ENCODE results near the gene GON7.
"Not testable (repeated sequence)": the region's sequence is repeated elsewhere in the genome, so short reads cannot be mapped to it uniquely, and the experiment has no call there.

GON7 gene

DNA sequence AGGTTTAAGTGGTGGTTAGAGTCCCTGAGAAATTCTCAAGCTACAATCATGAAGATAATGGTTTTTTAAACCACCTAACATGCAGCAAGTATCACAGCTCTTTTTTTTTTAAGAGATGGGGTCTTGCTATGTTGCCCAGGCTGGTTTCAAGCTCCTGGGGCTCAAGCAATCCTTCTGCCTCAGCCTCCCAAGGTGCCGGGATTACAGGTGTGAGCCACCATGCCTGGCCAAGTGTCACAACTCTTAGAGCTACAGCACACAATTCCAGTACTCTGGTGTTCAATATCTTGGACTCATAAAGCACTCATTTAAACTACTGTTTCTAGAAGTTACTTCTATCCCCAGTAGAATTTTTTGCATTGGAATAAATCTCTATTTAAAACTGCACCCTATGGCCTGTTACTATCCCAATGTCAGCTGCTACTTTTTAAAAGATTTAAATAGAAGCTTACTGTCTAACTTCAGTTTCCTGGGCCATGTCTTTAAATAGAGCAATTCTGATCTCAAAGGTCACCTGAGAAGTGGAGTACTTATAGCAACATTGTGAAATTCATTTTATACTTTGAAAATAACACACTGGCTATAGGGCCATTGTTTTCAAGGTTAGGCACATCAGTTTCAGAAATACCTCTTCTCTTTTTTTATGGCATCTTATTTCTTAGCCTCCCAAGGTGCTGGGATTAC lies 11.4 kb downstream of the GON7 start:
- H3K4me1 ChIP-seq (ENCODE audit: control insufficient read depth, insufficient read depth, low read length), result no peaks in the 10 kb centered on the region
- H3K27ac ChIP-seq (ENCODE audit: low read depth, low read length), result no peak overlapping the region
- no peak overlapping the region for H3K9ac ChIP-seq (ENCODE audit: low read depth, low read length)
- no peaks in the 10 kb centered on the region for H3K9me3 ChIP-seq (ENCODE audit: control insufficient read depth, insufficient read depth, low read length)
- H3K27me3 ChIP-seq (ENCODE audit: control insufficient read depth, insufficient read depth, low read length), result no peaks in the 10 kb centered on the region
- H3K36me3 ChIP-seq (ENCODE audit: control insufficient read depth, insufficient read depth, low read length), result no peaks in the 10 kb centered on the region
- no peak overlapping the region for H3K4me3 ChIP-seq (ENCODE audit: low read depth, low read length)

DNA sequence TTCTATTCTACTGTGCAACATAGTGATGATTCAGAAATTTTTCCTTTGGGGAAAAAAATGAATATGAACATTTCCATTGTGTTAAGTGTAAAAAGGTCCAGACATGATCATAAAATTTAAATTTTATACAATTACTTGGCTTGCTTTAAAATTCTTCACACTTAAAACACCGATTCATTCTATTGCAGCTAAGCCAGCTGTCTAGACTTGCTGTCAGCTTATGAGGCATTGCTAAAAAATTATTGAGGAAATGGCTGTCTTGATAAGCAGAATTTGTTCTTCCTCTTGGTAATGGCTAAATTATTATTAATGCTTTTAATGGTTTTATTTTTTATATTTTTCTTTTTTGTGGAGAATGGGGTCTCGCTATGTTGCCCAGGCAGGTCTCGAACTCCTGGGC lies 19.9 kb downstream of the GON7 start:
- H3K36me3 ChIP-seq (ENCODE audit: control insufficient read depth, insufficient read depth, low read length), result peaks cover 40% of the 10 kb centered on the region
- H3K27me3 ChIP-seq (ENCODE audit: control insufficient read depth, insufficient read depth, low read length), result no peaks in the 10 kb centered on the region
- H3K27ac ChIP-seq (ENCODE audit: low read depth, low read length), result no peak overlapping the region
- H3K9ac ChIP-seq (ENCODE audit: low read depth, low read length), result no peak overlapping the region
- peaks cover 7% of the 10 kb centered on the region for H3K4me1 ChIP-seq (ENCODE audit: control insufficient read depth, insufficient read depth, low read length)
- H3K4me3 ChIP-seq (ENCODE audit: low read depth, low read length), result no peak overlapping the region
- no peaks in the 10 kb centered on the region for H3K9me3 ChIP-seq (ENCODE audit: control insufficient read depth, insufficient read depth, low read length)

DNA sequence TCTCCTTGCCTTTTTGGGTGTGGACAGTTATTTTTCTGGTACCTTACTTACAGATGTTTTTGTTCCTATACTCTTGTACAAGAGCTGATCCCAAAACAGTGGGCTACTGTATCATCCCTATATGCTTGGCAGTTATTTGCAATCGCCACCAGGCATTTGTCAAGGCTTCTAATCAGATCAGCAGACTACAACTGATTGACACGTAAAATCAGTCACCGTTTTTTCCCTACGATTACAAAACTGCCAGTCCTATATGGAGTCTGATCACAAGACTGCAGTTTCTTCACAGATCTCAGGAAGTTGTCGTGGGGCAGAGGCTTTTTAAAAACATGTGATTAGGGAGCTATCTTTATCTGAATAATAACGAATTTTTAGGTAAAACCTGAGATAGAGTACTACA lies 20.4 kb downstream of the GON7 start:
- Histone ChIP-seq H3K27me3 (ENCODE audit: control insufficient read depth, insufficient read depth, low read length) (no peaks in the 10 kb centered on the region), H3K36me3 (ENCODE audit: control insufficient read depth, insufficient read depth, low read length) (peaks cover 42% of the 10 kb centered on the region), H3K4me1 (ENCODE audit: control insufficient read depth, insufficient read depth, low read length) (peaks cover 7% of the 10 kb centered on the region), H3K4me3 (ENCODE audit: low read depth, low read length) (no peak overlapping the region), H3K9ac (ENCODE audit: low read depth, low read length) (no peak overlapping the region), H3K9me3 (ENCODE audit: control insufficient read depth, insufficient read depth, low read length) (no peaks in the 10 kb centered on the region), H3K27ac (ENCODE audit: low read depth, low read length) (no peak overlapping the region)

DNA sequence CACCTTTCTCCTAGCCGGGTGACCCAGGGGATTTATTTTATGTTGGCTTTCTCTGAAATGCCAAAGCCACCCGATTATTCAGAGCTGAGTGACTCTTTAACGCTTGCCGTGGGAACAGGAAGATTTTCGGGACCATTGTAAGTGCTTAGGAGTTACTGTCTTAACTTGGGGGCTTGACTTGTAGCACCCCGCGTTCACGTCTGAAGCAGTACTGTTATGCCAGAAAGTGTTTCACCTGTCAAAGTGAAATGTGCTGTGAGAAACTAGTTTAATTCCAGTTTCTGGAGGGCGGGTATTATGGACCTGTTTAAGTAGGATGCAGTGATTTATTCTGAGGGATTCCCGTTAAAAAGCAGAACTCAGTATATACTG lies 21.5 kb downstream of the GON7 start:
- Histone ChIP-seq H3K9ac (ENCODE audit: low read depth, low read length) (peak overlapping the region; percentile 74; the same call in 1 of the 2 replicates), H3K36me3 (ENCODE audit: control insufficient read depth, insufficient read depth, low read length) (peaks cover 42% of the 10 kb centered on the region), H3K27ac (ENCODE audit: low read depth, low read length) (peak overlapping the region; percentile 97), H3K4me1 (ENCODE audit: control insufficient read depth, insufficient read depth, low read length) (peaks cover 7% of the 10 kb centered on the region), H3K9me3 (ENCODE audit: control insufficient read depth, insufficient read depth, low read length) (no peaks in the 10 kb centered on the region), H3K27me3 (ENCODE audit: control insufficient read depth, insufficient read depth, low read length) (no peaks in the 10 kb centered on the region), H3K4me3 (ENCODE audit: low read depth, low read length) (peak overlapping the region; percentile 92)

DNA sequence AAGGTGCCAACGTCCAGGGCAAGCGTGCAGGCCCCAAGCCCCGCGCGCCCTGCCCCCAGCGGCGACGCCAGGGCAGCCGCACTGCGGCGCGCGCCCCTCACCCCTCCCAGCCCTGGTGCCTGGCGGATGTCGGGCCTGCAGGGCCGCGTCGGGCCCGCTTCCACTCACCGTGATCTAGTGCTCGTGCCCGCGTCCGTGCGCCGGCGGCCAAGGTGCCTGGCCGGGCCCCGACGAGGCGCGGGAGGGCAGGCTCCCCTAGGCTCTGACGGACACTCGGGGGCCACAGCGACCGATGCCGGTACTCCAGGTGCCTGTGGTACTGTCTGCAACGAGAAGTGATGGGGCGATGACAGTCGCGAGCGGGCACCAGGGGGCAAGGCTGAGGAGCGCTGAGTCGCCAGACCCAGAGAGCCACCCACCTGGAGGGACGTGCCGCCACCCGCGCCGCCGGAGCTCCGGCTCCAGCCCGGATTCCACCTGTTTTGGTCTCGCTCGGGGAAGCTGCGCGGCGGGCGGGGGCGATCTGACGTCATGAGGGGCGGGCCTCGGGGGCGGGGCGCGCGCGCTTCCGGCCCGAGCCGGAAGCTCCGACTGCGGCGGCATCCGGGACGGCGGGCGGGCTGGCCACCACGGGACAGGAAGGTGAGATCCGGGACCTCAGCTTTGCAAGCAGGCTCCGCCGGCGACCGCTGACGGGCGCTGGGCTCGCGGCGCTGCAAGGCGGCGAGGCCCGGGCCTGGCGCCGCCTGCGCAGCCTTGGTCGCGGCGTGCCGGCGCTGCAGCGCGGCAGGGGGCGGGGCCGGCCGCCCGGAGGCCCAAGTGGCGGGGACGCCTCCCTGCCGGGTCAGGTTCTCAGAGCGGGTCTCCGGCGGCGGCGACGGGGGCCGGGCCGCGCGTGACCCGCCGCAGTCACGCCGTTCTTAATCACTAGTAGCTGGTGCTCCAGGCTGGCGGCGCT lies 22.2 kb downstream of the GON7 start, which contains the start of the genes LYSET and MOAP1:
Gene LYSET (plus strand): TSS at position 927 of the 958 bp plus-strand sequence. CDS start 89 bp downstream, outside the sequence.
Gene MOAP1 (minus strand): TSS at position 507 of the 958 bp plus-strand sequence. CDS start 655 bp downstream, outside the sequence.
- Histone ChIP-seq H3K36me3 (ENCODE audit: control insufficient read depth, insufficient read depth, low read length) (peaks cover 42% of the 10 kb centered on the region), H3K9me3 (ENCODE audit: control insufficient read depth, insufficient read depth, low read length) (no peaks in the 10 kb centered on the region), H3K4me3 (ENCODE audit: low read depth, low read length) (peak within 1 kb of the TSS; percentile 92), H3K27me3 (ENCODE audit: control insufficient read depth, insufficient read depth, low read length) (no peaks in the 10 kb centered on the region), H3K9ac (ENCODE audit: low read depth, low read length) (peak within 1 kb of the TSS; percentile 80), H3K27ac (ENCODE audit: low read depth, low read length) (peak within 1 kb of the TSS; percentile 97), H3K4me1 (ENCODE audit: control insufficient read depth, insufficient read depth, low read length) (peaks cover 7% of the 10 kb centered on the region)

DNA sequence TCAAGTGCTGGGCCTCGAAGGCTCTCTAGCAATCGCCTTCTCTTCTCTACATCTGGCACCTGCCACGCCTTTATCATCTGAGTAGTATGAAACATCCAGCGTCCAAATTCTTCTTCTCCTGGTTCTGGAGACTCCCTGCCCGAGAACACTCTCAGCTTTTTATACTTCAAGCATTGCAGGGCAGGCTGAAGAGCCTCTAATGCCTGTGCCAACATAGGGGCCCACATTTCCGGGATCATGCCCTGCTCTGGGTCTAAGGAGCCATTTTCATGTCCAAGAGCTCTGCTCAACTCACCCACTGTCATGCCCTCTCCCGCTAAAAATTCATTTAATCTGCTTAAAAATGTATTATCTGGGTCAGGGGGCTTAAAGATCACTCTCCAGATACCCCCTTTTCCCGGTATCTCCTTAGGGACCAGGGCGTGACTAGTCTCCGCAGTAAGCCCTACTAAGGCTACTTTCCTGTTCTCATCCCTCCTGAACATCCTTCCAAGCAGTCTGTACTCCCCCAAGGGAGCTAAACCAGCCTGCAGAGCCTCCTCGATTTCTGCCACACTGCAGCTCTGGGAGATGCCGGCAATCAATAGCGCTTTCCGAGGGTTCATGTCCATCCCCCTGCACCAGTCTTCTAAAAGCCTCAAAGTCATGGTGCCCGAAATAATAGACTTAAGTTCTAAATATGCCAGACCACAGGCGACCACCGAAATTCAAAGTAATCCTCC lies 23.1 kb downstream of the GON7 start:
- peak overlapping the region; percentile 80; the same call in 1 of the 2 replicates for H3K9ac ChIP-seq (ENCODE audit: low read depth, low read length)
- H3K36me3 ChIP-seq (ENCODE audit: control insufficient read depth, insufficient read depth, low read length), result peaks cover 37% of the 10 kb centered on the region
- H3K27me3 ChIP-seq (ENCODE audit: control insufficient read depth, insufficient read depth, low read length), result no peaks in the 10 kb centered on the region
- peak overlapping the region; percentile 92 for H3K4me3 ChIP-seq (ENCODE audit: low read depth, low read length)
- H3K4me1 ChIP-seq (ENCODE audit: control insufficient read depth, insufficient read depth, low read length), result peaks cover 7% of the 10 kb centered on the region
- H3K9me3 ChIP-seq (ENCODE audit: control insufficient read depth, insufficient read depth, low read length), result no peaks in the 10 kb centered on the region
- peak overlapping the region; percentile 97 for H3K27ac ChIP-seq (ENCODE audit: low read depth, low read length)

DNA sequence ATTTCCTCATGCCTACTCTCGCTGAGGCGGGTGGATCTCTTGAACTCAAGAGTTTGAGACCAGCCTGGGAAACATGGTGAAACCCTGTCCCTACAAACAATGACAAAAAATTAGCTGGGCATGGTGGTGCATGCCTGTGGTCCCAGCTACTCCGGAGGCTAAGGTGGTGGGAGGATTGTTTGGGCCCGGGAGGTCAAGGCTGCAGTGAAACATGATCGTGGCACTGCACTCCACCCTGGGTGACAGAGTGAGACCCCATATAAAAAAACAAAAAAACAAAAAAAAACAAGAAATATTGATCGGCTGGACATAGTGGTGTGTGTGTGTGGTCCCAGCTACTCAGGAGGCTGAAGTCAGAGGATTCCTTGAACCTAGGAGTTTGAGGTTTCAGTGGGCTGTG lies 31.4 kb downstream of the GON7 start:
- Histone ChIP-seq H3K36me3 (ENCODE audit: control insufficient read depth, insufficient read depth, low read length) (no peaks in the 10 kb centered on the region), H3K9me3 (ENCODE audit: control insufficient read depth, insufficient read depth, low read length) (no peaks in the 10 kb centered on the region), H3K4me3 (ENCODE audit: low read depth, low read length) (no peak overlapping the region), H3K4me1 (ENCODE audit: control insufficient read depth, insufficient read depth, low read length) (no peaks in the 10 kb centered on the region), H3K27ac (ENCODE audit: low read depth, low read length) (no peak overlapping the region), H3K9ac (ENCODE audit: low read depth, low read length) (no peak overlapping the region), H3K27me3 (ENCODE audit: control insufficient read depth, insufficient read depth, low read length) (no peaks in the 10 kb centered on the region)

DNA sequence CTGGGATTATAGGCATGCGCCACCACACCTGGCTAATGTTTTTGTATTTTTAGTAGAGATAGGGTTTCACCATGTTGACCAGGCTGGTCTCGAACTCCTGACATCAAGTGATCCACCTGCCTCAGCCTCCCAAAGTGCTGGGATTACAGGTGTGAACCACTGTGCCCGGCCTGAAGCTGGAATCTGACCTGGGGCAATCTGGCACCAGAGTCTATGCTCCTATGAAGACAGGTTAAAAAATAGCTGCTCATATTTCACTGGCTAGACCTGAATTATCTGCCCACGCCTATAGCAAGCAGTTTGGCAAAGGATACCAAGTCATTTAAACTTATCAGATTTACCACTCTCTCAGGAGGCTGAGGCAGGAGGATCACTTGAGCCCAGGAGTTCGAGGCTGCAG lies 32.1 kb downstream of the GON7 start:
- not testable (repeated sequence) for H3K27ac ChIP-seq (ENCODE audit: low read depth, low read length); H3K9ac ChIP-seq (ENCODE audit: low read depth, low read length); H3K4me3 ChIP-seq (ENCODE audit: low read depth, low read length); H3K27me3 ChIP-seq (ENCODE audit: control insufficient read depth, insufficient read depth, low read length); H3K4me1 ChIP-seq (ENCODE audit: control insufficient read depth, insufficient read depth, low read length); H3K9me3 ChIP-seq (ENCODE audit: control insufficient read depth, insufficient read depth, low read length); H3K36me3 ChIP-seq (ENCODE audit: control insufficient read depth, insufficient read depth, low read length)

DNA sequence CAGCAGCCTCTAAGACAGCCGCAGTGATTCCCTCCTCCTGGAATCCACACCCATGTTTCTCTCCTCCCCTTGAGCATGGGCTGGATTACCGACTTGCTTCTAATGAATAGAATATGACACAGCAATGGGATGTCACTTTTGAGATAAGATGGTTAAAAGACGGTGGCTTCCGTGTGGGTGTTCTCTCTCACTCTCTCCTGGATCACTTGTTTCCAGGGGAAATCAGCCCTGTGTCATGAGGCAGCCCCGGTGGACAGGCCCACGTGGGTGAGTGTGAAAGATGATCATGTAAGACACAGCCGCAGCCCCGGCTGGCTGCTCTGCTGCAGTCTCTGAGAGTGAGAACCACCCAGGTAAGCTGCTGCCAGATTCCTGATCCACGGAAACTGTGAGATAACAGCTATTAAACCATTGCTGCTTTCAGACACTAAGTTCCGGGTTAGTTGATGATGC lies 32.9 kb downstream of the GON7 start:
- H3K4me3 ChIP-seq (ENCODE audit: low read depth, low read length), result no peak overlapping the region
- H3K9ac ChIP-seq (ENCODE audit: low read depth, low read length), result no peak overlapping the region
- no peak overlapping the region for H3K27ac ChIP-seq (ENCODE audit: low read depth, low read length)
- no peaks in the 10 kb centered on the region for H3K36me3 ChIP-seq (ENCODE audit: control insufficient read depth, insufficient read depth, low read length)
- no peaks in the 10 kb centered on the region for H3K4me1 ChIP-seq (ENCODE audit: control insufficient read depth, insufficient read depth, low read length)
- H3K27me3 ChIP-seq (ENCODE audit: control insufficient read depth, insufficient read depth, low read length), result no peaks in the 10 kb centered on the region
- H3K9me3 ChIP-seq (ENCODE audit: control insufficient read depth, insufficient read depth, low read length), result no peaks in the 10 kb centered on the region

DNA sequence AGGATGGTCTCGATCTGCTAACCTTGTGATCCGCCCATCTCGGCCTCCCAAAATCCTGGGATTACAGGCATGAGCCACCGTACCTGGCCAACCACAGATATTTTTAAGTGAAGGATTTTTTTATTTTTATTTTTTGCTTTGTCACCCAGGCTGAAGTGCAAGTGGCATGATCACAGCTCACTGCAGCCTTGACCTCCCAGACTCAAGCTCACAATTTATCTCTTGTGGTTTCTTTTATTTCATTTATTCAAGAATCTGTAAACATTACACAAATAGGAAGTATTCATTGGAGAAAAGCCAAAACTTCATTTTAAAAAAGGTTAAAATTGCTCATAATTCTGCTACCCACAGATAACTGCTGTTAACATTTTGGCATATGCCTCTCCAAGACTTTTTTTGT lies 35.5 kb downstream of the GON7 start:
- H3K9me3 ChIP-seq (ENCODE audit: control insufficient read depth, insufficient read depth, low read length), result no peaks in the 10 kb centered on the region
- H3K4me3 ChIP-seq (ENCODE audit: low read depth, low read length), result no peak overlapping the region
- no peak overlapping the region for H3K27ac ChIP-seq (ENCODE audit: low read depth, low read length)
- no peak overlapping the region for H3K9ac ChIP-seq (ENCODE audit: low read depth, low read length)
- no peaks in the 10 kb centered on the region for H3K36me3 ChIP-seq (ENCODE audit: control insufficient read depth, insufficient read depth, low read length)
- H3K27me3 ChIP-seq (ENCODE audit: control insufficient read depth, insufficient read depth, low read length), result no peaks in the 10 kb centered on the region
- H3K4me1 ChIP-seq (ENCODE audit: control insufficient read depth, insufficient read depth, low read length), result no peaks in the 10 kb centered on the region

All from HUES48 (cell line).